ENCODE measurements around the gene PKD2L2.

The PKD2L2 gene

GRCh38 chr5:137932800-137933199 lies 43.5 kb downstream of the PKD2L2 start:
- no peak for TF ChIP-seq CTCF (IDR thresholded peaks at IDR 0.05; ENCODE audit: low read depth, low read length)
- H3K4me3 ChIP-seq (ENCODE audit: low read depth, low read length) = no peak overlapping the region
- DNase-seq (ENCODE audit: low read depth, low spot score) = no peak
- in situ Hi-C loops (cut with HindIII; ENCODE audit: low sequenced_read_pairs) = no loop called here

DNA sequence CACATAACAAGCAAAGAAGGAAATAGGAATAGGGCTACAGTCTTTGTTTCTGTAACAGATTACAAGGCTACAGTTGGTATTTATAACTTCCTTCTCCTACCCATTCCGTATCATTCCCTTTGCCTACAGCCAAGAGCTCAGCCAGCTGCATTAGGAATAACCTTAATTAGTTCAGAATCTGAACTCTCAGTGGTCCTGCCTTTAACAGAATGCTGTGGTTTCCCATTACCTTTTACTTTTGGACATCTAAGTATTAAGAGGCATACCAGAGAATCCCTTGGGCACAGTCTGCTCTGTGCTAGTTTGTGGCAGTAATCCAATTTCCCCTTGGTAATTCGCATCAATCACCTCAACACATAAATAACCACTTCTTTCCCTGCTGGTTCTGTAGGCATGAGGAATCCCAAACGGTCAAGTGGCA lies 44.2 kb downstream of the PKD2L2 start:
- in situ Hi-C loops (cut with HindIII; ENCODE audit: low sequenced_read_pairs) = no loop called here
- no peak for TF ChIP-seq CTCF (IDR thresholded peaks at IDR 0.05; ENCODE audit: low read depth, low read length)
- H3K4me3 ChIP-seq (ENCODE audit: low read depth, low read length) = no peak overlapping the region
- DNase-seq (ENCODE audit: low read depth, low spot score) = peak; percentile 33

DNA sequence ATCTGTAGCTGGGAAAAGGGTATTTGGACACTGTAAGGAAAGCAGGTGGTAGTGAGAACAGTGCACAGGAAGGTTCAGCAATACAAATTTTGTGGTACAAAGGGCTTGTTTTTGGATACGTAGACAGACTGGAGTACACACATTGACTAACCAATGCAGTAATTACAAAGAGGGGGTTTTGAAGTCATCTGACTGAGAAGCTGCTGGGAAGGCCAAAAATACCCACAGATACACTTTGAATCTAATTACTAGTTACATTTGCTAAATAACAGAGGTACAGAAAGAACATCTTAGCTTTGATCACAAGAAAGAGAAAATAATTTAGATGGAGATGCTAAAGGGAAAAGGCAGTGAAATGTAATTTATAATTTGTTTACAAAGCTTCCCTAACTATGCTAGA lies 45.9 kb downstream of the PKD2L2 start:
- in situ Hi-C loops (cut with HindIII; ENCODE audit: low sequenced_read_pairs) = no loop called here
- DNase-seq (ENCODE audit: low read depth, low spot score) = no peak
- no peak for TF ChIP-seq CTCF (IDR thresholded peaks at IDR 0.05; ENCODE audit: low read depth, low read length)
- no peak overlapping the region for H3K4me3 ChIP-seq (ENCODE audit: low read depth, low read length)

GRCh38 chr5:137935694-137936093 lies 46.4 kb downstream of the PKD2L2 start:
- no peak for DNase-seq (ENCODE audit: low read depth, low spot score)
- H3K4me3 ChIP-seq (ENCODE audit: low read depth, low read length) = no peak overlapping the region
- no peak for TF ChIP-seq CTCF (IDR thresholded peaks at IDR 0.05; ENCODE audit: low read depth, low read length)
- in situ Hi-C loops (cut with HindIII; ENCODE audit: low sequenced_read_pairs) = no loop called here

GRCh38 chr5:137937994-137938750 lies 48.9 kb downstream of the PKD2L2 start:
- no peak overlapping the region for H3K4me3 ChIP-seq (ENCODE audit: low read depth, low read length)
- in situ Hi-C loops (cut with HindIII; ENCODE audit: low sequenced_read_pairs) = no loop called here
- no peak for TF ChIP-seq CTCF (IDR thresholded peaks at IDR 0.05; ENCODE audit: low read depth, low read length)
- DNase-seq (ENCODE audit: low read depth, low spot score) = no peak

GRCh38 chr5:137938751-137939143 lies 49.5 kb downstream of the PKD2L2 start:
- H3K4me3 ChIP-seq (ENCODE audit: low read depth, low read length) = no peak overlapping the region
- TF ChIP-seq CTCF (IDR thresholded peaks at IDR 0.05; ENCODE audit: low read depth, low read length) = no peak
- in situ Hi-C loops (cut with HindIII; ENCODE audit: low sequenced_read_pairs) = no loop called here
- DNase-seq (ENCODE audit: low read depth, low spot score) = no peak

Data from astrocyte of the spinal cord (primary cell).